Skeletal muscle cell (primary cell): ENCODE results near the gene MKRN2.

Experiments used
- DNase-seq: peaks from one replicate; pipeline ENCODE4 v3.0.0-alpha.2; 2010; ENCODE audit warnings: low read depth
- H3K4me3 ChIP-seq: 2 replicates; pipeline ENCODE4 v1.5.1; 2011; ENCODE audit warnings: low read depth, mild to moderate bottlenecking, control low read depth, low read length, moderate library complexity

The MKRN2 gene

GRCh38 chr3:12584083-12584482, 27.2 kb downstream of the MKRN2 start:
- no peak overlapping the region for H3K4me3 ChIP-seq
- DNase-seq = no peak

GRCh38 chr3:12585181-12585580, 28.3 kb downstream of the MKRN2 start:
- DNase-seq = no peak
- no peak overlapping the region for H3K4me3 ChIP-seq

- H3K4me3 ChIP-seq = no peak overlapping the region
- DNase-seq = no peak
Measured at GRCh38 chr3:12585970-12586369, 29.1 kb downstream of the MKRN2 start.

GRCh38 chr3:12586403-12586802, 29.5 kb downstream of the MKRN2 start:
- no peak for DNase-seq
- no peak overlapping the region for H3K4me3 ChIP-seq

GRCh38 chr3:12588039-12589009, 31.4 kb downstream of the MKRN2 start:
- no peak for DNase-seq
- H3K4me3 ChIP-seq = no peak overlapping the region

- H3K4me3 ChIP-seq = no peak overlapping the region
- no peak for DNase-seq
Measured at GRCh38 chr3:12590096-12590495, 33.2 kb downstream of the MKRN2 start.

GRCh38 chr3:12591456-12591855, 34.6 kb downstream of the MKRN2 start:
- DNase-seq = no peak
- H3K4me3 ChIP-seq = no peak overlapping the region

- DNase-seq = no peak
- no peak overlapping the region for H3K4me3 ChIP-seq
Measured at GRCh38 chr3:12591997-12592715, 35.3 kb downstream of the MKRN2 start.

- no peak overlapping the region for H3K4me3 ChIP-seq
- DNase-seq = no peak
Measured at GRCh38 chr3:12593473-12593872, 36.6 kb downstream of the MKRN2 start.

GRCh38 chr3:12598890-12599289, 42.0 kb downstream of the MKRN2 start:
- DNase-seq = no peak
- no peak overlapping the region for H3K4me3 ChIP-seq

GRCh38 chr3:12601072-12601471, 44.2 kb downstream of the MKRN2 start:
- no peak for DNase-seq
- H3K4me3 ChIP-seq = no peak overlapping the region

GRCh38 chr3:12603969-12604368, 47.1 kb downstream of the MKRN2 start:
- no peak for DNase-seq
- no peak overlapping the region for H3K4me3 ChIP-seq

GRCh38 chr3:12608376-12608775, 51.5 kb downstream of the MKRN2 start:
- no peak overlapping the region for H3K4me3 ChIP-seq
- no peak for DNase-seq

- no peak for DNase-seq
- no peak overlapping the region for H3K4me3 ChIP-seq
Measured at GRCh38 chr3:12611117-12611516, 54.2 kb downstream of the MKRN2 start.

- H3K4me3 ChIP-seq = no peak overlapping the region
- DNase-seq = no peak
Measured at GRCh38 chr3:12612514-12613226, 55.8 kb downstream of the MKRN2 start.

- DNase-seq = no peak
- no peak overlapping the region for H3K4me3 ChIP-seq
Measured at GRCh38 chr3:12613250-12613649, 56.4 kb downstream of the MKRN2 start.

- DNase-seq = no peak
Measured at GRCh38 chr3:12615266-12615665, 58.4 kb downstream of the MKRN2 start.

GRCh38 chr3:12618426-12618825, 61.5 kb downstream of the MKRN2 start:
- no peak overlapping the region for H3K4me3 ChIP-seq
- DNase-seq = no peak

More at GRCh38 chr3:12615266-12615665, 58.4 kb downstream of the MKRN2 start:
- no peak overlapping the region for H3K4me3 ChIP-seq

- H3K4me3 ChIP-seq = no peak overlapping the region
- DNase-seq = no peak
Measured at GRCh38 chr3:12620305-12620704, 63.4 kb downstream of the MKRN2 start.

GRCh38 chr3:12620729-12621128, 63.8 kb downstream of the MKRN2 start:
- H3K4me3 ChIP-seq = no peak overlapping the region
- no peak for DNase-seq
